Vagina (tissue), 2 donors: Measurements from ENCODE around the gene PSMB3.

Source experiments
- POLR2A ChIP-seq, 2 donors: fragments of 450-650 bp; IDR thresholded peaks; one replicate each; pipeline ENCODE4 v1.6.1; 2017; ENCODE audit warnings: antibody characterized with exemption in 2 of 2, mild to moderate bottlenecking in 2 of 2, moderate library complexity in 2 of 2
- TF ChIP-seq, protein P1 (sequence below), 3 experiments: fragments of 450-650 bp in 2 of 3; fragments of 200-600 bp in 1 of 3; sonication (generic) in 1 of 3; IDR thresholded peaks; one replicate each; pipeline ENCODE4 v1.5.1; 2017 to 2019; ENCODE audit warnings: antibody characterized with exemption in 3 of 3, mild to moderate bottlenecking in 2 of 3, moderate library complexity in 2 of 3

DNA sequence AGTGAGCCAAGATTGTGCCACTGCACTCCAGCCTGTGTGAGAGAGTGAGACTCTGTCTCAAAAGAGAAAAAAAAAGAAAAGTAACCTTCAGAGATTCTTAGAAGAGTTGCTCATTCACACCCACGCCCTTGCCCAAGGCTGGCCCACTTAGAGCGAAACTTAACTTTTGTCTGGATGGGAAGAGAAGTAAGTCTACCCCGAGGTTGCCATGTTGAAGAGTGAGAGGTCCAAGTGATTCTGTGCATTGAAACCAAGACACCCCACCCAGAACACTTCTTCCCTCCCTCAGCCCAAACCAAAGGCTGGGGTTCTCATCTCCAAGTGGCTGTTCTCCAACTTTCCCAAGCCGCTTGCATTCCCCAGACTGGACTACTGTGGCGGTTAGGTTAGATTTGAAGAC is 24.8 kb upstream of the PSMB3 start:
- TF ChIP-seq, protein P1, sequence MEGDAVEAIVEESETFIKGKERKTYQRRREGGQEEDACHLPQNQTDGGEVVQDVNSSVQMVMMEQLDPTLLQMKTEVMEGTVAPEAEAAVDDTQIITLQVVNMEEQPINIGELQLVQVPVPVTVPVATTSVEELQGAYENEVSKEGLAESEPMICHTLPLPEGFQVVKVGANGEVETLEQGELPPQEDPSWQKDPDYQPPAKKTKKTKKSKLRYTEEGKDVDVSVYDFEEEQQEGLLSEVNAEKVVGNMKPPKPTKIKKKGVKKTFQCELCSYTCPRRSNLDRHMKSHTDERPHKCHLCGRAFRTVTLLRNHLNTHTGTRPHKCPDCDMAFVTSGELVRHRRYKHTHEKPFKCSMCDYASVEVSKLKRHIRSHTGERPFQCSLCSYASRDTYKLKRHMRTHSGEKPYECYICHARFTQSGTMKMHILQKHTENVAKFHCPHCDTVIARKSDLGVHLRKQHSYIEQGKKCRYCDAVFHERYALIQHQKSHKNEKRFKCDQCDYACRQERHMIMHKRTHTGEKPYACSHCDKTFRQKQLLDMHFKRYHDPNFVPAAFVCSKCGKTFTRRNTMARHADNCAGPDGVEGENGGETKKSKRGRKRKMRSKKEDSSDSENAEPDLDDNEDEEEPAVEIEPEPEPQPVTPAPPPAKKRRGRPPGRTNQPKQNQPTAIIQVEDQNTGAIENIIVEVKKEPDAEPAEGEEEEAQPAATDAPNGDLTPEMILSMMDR (IDR thresholded peaks at IDR 0.05): no peak
- no peak for TF ChIP-seq POLR2A (IDR thresholded peaks at IDR 0.05)
